Activated T-helper 1 cell treated with anti-CD3 and anti-CD28 coated beads, Interleukin-12 subunit alpha, Interleukin-12 subunit beta, Interleukin-2, Interleukin-4 antibody, amounts not matched to agents 30 ng/mL and 10 ng/mL and 1 ng/mL, durations not matched to agents 14 hours and 24 hours and 36 hours (primary cell): ENCODE results near the gene AQP12B. TPM values are rescaled to one million over a fixed set of nuclear protein-coding genes. Genes with fewer than 3 reads are reported as not detected.
"Not testable (repeated sequence)": the region's sequence is repeated elsewhere in the genome, so short reads cannot be mapped to it uniquely, and the experiment has no call there.

ENCODE experiments used
- DNase-seq: peaks from one replicate; pipeline ENCODE4 v3.0.0; 2021; ENCODE audit warnings: low spot score
- H3K27ac Mint-ChIP-seq: one replicate; pipeline ENCODE4 v1.8.0; 2021; ENCODE audit warnings: mild to moderate bottlenecking, mixed read lengths
- H3K27me3 Mint-ChIP-seq: one replicate; pipeline ENCODE4 v1.8.0; 2022; ENCODE audit warnings: mild to moderate bottlenecking, moderate library complexity, mixed read lengths; ENCODE audit not compliant: insufficient read depth
- H3K36me3 Mint-ChIP-seq: one replicate; pipeline ENCODE4 v1.8.0; 2021; ENCODE audit warnings: low read depth, mixed read lengths
- H3K4me1 Mint-ChIP-seq: one replicate; pipeline ENCODE4 v1.8.0; 2021; ENCODE audit warnings: low read depth, mixed read lengths
- H3K4me3 Mint-ChIP-seq: one replicate; pipeline ENCODE4 v1.8.0; 2021; ENCODE audit warnings: mild to moderate bottlenecking, moderate library complexity, mixed read lengths
- H3K9me3 Mint-ChIP-seq: one replicate; pipeline ENCODE4 v1.8.0; 2021; ENCODE audit warnings: mixed read lengths
- intact Hi-C: fragments of 100-400 bp; cut with micrococcal nuclease; formaldehyde crosslinking; loops from one replicate; pipeline ENCODE4 v1.15.1; 2024
- total RNA-seq: library from RNA; stranded (reverse); gene quantifications from 2 replicates; pipeline ENCODE4 v1.2.3, GENCODE V29; 2022

The AQP12B gene
- total RNA-seq, result not detected in 2 replicates

DNA sequence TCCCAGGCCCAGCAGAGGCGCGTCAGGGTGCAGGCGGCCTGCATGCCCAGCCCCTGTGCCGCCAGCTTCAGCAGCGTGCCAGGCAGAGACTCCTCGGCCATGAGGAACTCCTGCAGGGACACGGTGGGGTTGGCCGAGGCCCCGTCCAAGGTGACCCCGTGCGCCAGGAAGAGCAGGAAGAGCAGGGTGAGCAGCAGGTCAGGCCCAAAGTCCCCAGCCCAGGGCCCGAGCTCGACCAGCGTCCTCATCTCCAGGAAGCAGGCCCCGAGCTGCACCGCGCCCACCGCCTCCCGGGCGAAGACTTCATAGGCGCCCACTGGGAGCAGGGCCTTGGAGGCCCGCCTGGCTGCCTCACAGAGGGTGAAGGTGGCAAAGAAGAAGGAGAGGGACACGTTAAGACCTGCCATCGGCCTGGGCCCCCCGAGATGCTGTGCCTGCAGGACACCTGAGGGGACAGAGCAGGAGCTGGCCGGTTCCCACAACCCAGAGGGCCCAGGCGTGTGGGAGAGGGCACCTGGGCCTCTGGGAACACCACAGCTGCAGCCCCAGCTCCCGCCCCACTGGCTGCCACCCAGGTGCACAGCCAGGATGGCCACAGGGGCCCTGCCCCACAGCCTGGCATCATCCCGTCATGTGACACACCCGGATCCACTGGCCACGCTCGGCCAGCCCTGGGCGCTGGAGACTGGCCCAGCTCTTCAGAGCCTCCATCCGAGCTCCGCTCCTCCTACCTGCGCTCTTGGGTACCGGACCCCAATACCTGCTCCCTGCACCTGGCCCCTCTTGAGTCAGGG is at the start of gene AQP12B:
Gene AQP12B, minus strand, starts transcription at position 455 of the 794 bp plus-strand sequence. Its CDS starts 48 bp downstream, at position 407.
- H3K9me3 Mint-ChIP-seq, H3K36me3 Mint-ChIP-seq: not testable (repeated sequence)

GRCh38 chr2:240732184-240732583 is 49.5 kb upstream of the AQP12B start:
- H3K27ac Mint-ChIP-seq, result no peak overlapping the region
- no peak overlapping the region for H3K4me3 Mint-ChIP-seq
- no peak for DNase-seq
- no peaks in the 10 kb centered on the region for H3K4me1 Mint-ChIP-seq
- no peaks in the 10 kb centered on the region for H3K36me3 Mint-ChIP-seq
- no peaks in the 10 kb centered on the region for H3K9me3 Mint-ChIP-seq
- intact Hi-C loops, result no loop called here
- peaks cover 6% of the 10 kb centered on the region for H3K27me3 Mint-ChIP-seq

More for the DNA sequence above, at the start of gene AQP12B:
- intact Hi-C loops, H3K27me3 Mint-ChIP-seq, H3K4me1 Mint-ChIP-seq, H3K27ac Mint-ChIP-seq, H3K4me3 Mint-ChIP-seq, DNase-seq: not testable (repeated sequence)

GRCh38 chr2:240731178-240731545 is 48.5 kb upstream of the AQP12B start:
- Mint-ChIP-seq H3K36me3 (no peaks in the 10 kb centered on the region), H3K27ac (no peak overlapping the region), H3K4me3 (no peak overlapping the region), H3K27me3 (peaks cover 6% of the 10 kb centered on the region), H3K9me3 (no peaks in the 10 kb centered on the region), H3K4me1 (no peaks in the 10 kb centered on the region)
- DNase-seq, result no peak
- intact Hi-C loops, result no loop called here

GRCh38 chr2:240730501-240731177 is 48.0 kb upstream of the AQP12B start:
- no peak overlapping the region for H3K4me3 Mint-ChIP-seq
- peaks cover 6% of the 10 kb centered on the region for H3K27me3 Mint-ChIP-seq
- no peak for DNase-seq
- no peaks in the 10 kb centered on the region for H3K36me3 Mint-ChIP-seq
- no peaks in the 10 kb centered on the region for H3K9me3 Mint-ChIP-seq
- no peak overlapping the region for H3K27ac Mint-ChIP-seq
- no peaks in the 10 kb centered on the region for H3K4me1 Mint-ChIP-seq
- intact Hi-C loops, result no loop called here

GRCh38 chr2:240728827-240729226 is 46.1 kb upstream of the AQP12B start:
- Mint-ChIP-seq H3K9me3 (no peaks in the 10 kb centered on the region), H3K27me3 (peaks cover 6% of the 10 kb centered on the region), H3K36me3 (no peaks in the 10 kb centered on the region), H3K27ac (no peak overlapping the region), H3K4me1 (no peaks in the 10 kb centered on the region), H3K4me3 (no peak overlapping the region)
- no peak for DNase-seq
- intact Hi-C loops, result no loop called here

DNA sequence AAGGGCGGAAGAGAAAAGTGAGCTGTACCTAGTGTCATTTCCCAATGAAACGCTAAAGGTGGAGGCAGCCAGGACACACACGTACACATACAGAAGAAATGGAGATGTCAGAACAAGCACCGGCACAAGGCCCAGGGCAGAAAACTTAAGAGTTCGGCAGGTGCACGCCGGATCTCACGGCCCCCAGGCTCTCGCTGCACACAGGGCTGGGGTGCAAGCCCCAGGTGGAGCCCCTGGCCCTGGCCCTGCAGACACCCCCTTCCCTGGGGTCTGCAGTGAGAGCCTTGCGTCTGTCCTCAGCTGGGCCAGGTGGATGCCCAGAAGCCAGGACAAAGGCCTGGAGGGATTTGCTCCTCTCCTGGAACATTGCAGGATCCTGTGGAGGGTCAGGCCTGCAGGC is 45.7 kb upstream of the AQP12B start:
- no peak for DNase-seq
- H3K4me3 Mint-ChIP-seq, result no peak overlapping the region
- no peaks in the 10 kb centered on the region for H3K36me3 Mint-ChIP-seq
- H3K27me3 Mint-ChIP-seq, result peaks cover 6% of the 10 kb centered on the region
- H3K27ac Mint-ChIP-seq, result no peak overlapping the region
- intact Hi-C loops, result no loop called here
- H3K4me1 Mint-ChIP-seq, result no peaks in the 10 kb centered on the region
- no peaks in the 10 kb centered on the region for H3K9me3 Mint-ChIP-seq

GRCh38 chr2:240727913-240728312 is 45.2 kb upstream of the AQP12B start:
- peaks cover 6% of the 10 kb centered on the region for H3K27me3 Mint-ChIP-seq
- intact Hi-C loops, result no loop called here
- H3K36me3 Mint-ChIP-seq, result no peaks in the 10 kb centered on the region
- no peak overlapping the region for H3K27ac Mint-ChIP-seq
- H3K4me3 Mint-ChIP-seq, result no peak overlapping the region
- H3K9me3 Mint-ChIP-seq, result no peaks in the 10 kb centered on the region
- no peaks in the 10 kb centered on the region for H3K4me1 Mint-ChIP-seq
- DNase-seq, result no peak

DNA sequence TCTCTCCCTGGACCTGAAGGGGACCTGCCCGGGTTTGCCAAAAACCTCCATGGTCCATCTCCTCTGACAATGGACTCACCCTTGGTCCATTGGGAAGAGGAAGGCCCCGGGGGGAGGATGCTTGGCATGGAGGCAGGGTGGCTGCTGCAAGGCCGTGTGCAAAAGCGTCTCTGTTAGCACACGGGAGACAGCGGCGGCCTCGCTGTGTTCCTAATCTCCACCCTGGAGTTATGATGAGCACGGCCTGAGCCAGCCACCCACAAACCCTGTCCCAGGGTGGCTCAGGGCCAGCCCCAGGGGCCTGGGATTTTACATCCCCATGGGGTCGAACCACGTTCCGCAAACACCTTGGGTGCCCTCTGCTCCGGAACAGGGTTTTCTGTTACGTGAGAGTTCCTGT is 44.8 kb upstream of the AQP12B start:
- H3K4me1 Mint-ChIP-seq, result no peaks in the 10 kb centered on the region
- DNase-seq, result no peak
- H3K4me3 Mint-ChIP-seq, result no peak overlapping the region
- H3K27ac Mint-ChIP-seq, result no peak overlapping the region
- H3K9me3 Mint-ChIP-seq, result no peaks in the 10 kb centered on the region
- H3K27me3 Mint-ChIP-seq, result peaks cover 6% of the 10 kb centered on the region
- intact Hi-C loops, result no loop called here
- H3K36me3 Mint-ChIP-seq, result no peaks in the 10 kb centered on the region

- Mint-ChIP-seq H3K27me3 (peaks cover 6% of the 10 kb centered on the region), H3K27ac (no peak overlapping the region), H3K36me3 (no peaks in the 10 kb centered on the region), H3K4me3 (no peak overlapping the region), H3K9me3 (no peaks in the 10 kb centered on the region), H3K4me1 (no peaks in the 10 kb centered on the region)
- intact Hi-C loops, result no loop called here
- DNase-seq, result no peak
Measured at GRCh38 chr2:240726876-240727275, 44.2 kb upstream of the AQP12B start.

- Mint-ChIP-seq H3K9me3 (no peaks in the 10 kb centered on the region), H3K4me1 (no peaks in the 10 kb centered on the region), H3K36me3 (no peaks in the 10 kb centered on the region), H3K27ac (no peak overlapping the region), H3K27me3 (peaks cover 3% of the 10 kb centered on the region), H3K4me3 (no peak overlapping the region)
- no peak for DNase-seq
- intact Hi-C loops, result no loop called here
Measured at GRCh38 chr2:240725671-240726070, 43.0 kb upstream of the AQP12B start.

- no peaks in the 10 kb centered on the region for H3K9me3 Mint-ChIP-seq
- H3K4me3 Mint-ChIP-seq, result no peak overlapping the region
- no peak for DNase-seq
- intact Hi-C loops, result no loop called here
- H3K27ac Mint-ChIP-seq, result no peak overlapping the region
- H3K36me3 Mint-ChIP-seq, result no peaks in the 10 kb centered on the region
- peaks cover 3% of the 10 kb centered on the region for H3K27me3 Mint-ChIP-seq
- H3K4me1 Mint-ChIP-seq, result no peaks in the 10 kb centered on the region
Measured at GRCh38 chr2:240725266-240725665, 42.6 kb upstream of the AQP12B start.

- intact Hi-C loops, result no loop called here
- Mint-ChIP-seq H3K27ac (no peak overlapping the region), H3K4me1 (no peaks in the 10 kb centered on the region), H3K36me3 (no peaks in the 10 kb centered on the region), H3K9me3 (no peaks in the 10 kb centered on the region), H3K27me3 (peaks cover 3% of the 10 kb centered on the region), H3K4me3 (no peak overlapping the region)
- no peak for DNase-seq
Measured at GRCh38 chr2:240724431-240724830, 41.7 kb upstream of the AQP12B start.

DNA sequence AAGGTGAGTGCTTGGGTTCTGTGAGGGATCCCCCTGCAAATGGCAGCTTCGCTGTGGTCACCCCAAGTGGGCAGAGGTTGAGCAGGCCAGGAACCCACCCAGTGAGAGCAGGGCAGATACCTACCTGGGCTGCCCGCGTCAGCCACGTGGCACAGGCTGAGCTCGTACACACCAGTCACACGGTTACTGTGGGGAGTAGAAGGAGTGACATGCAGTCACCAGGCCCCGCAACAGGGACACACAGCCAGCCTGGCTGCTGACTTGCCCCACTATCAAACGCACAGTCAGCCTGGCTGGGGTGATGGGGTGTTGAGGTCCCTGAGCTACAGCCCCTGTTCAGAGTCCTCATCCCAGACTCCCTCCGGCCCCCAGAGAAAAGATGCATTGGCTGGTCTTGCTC is 41.2 kb upstream of the AQP12B start:
- intact Hi-C loops, result no loop called here
- Mint-ChIP-seq H3K27me3 (no peaks in the 10 kb centered on the region), H3K4me1 (no peaks in the 10 kb centered on the region), H3K9me3 (no peaks in the 10 kb centered on the region), H3K27ac (no peak overlapping the region), H3K36me3 (no peaks in the 10 kb centered on the region), H3K4me3 (no peak overlapping the region)
- DNase-seq, result no peak
